A673 (cell line): Measurements from ENCODE around the gene UST. TPM values are rescaled to one million over a fixed set of nuclear protein-coding genes. Genes with fewer than 3 reads are reported as not detected.

Source experiments
- BruUV-seq: library from RNA; stranded (reverse); fragments of 400-500 nt; replicated peaks from 2 replicates; lab custom pipeline; 2021; lab: Mats Ljungman, UMichigan
- CTCF ChIA-PET: fragments of 300-600 bp; sonication (Branson Sonifier 250); formaldehyde crosslinking; loops from one replicate; lab custom pipeline; 2022; ENCODE audit warnings: antibody characterized with exemption; lab: Charles Lee
- POLR2A ChIA-PET: fragments of 300-600 bp; sonication (Branson Sonifier 250); formaldehyde crosslinking; loops from one replicate; lab custom pipeline; 2022; ENCODE audit warnings: antibody characterized with exemption; ENCODE audit not compliant: low non-redundant PET; lab: Charles Lee
- DNase-seq: peaks from one replicate; pipeline ENCODE4 v3.0.0-alpha.2; 2015; ENCODE audit warnings: low spot score
- H3K27ac ChIP-seq: fragments of 200-600 bp; sonication (generic); 2 replicates; pipeline ENCODE4 v1.5.1; 2016; ENCODE audit warnings: mixed run types, low read depth, mild to moderate bottlenecking, mixed read lengths, antibody characterized with exemption, low read length; ENCODE audit not compliant: poor library complexity, severe bottlenecking
- H3K27me3 ChIP-seq: fragments of 200-600 bp; sonication (generic); replicated peaks from 2 replicates; pipeline ENCODE4 v1.6.1; 2017; ENCODE audit warnings: mixed run types, low read depth, mild to moderate bottlenecking, mixed read lengths, antibody characterized with exemption, low read length; ENCODE audit not compliant: insufficient read depth, poor library complexity
- H3K36me3 ChIP-seq: fragments of 200-600 bp; sonication (generic); 2 replicates; pipeline ENCODE4 v1.6.1; 2016; ENCODE audit warnings: mixed run types, mild to moderate bottlenecking, mixed read lengths, antibody characterized with exemption, low read length; ENCODE audit not compliant: insufficient read depth, poor library complexity, severe bottlenecking
- H3K4me1 ChIP-seq: fragments of 200-600 bp; sonication (generic); 2 replicates; pipeline ENCODE4 v1.6.1; 2017; ENCODE audit warnings: mixed run types, mild to moderate bottlenecking, mixed read lengths, antibody characterized with exemption, low read length; ENCODE audit not compliant: insufficient read depth, poor library complexity, severe bottlenecking
- H3K4me3 ChIP-seq: fragments of 200-600 bp; sonication (generic); 2 replicates; pipeline ENCODE4 v1.5.1; 2016; ENCODE audit warnings: low read depth, mixed run types, mild to moderate bottlenecking, mixed read lengths, low read length; ENCODE audit not compliant: poor library complexity, severe bottlenecking
- H3K9me3 ChIP-seq: fragments of 200-600 bp; sonication (generic); 2 replicates; pipeline ENCODE4 v1.6.1; 2016; ENCODE audit warnings: mixed run types, low read depth, mild to moderate bottlenecking, mixed read lengths, antibody characterized with exemption, low read length; ENCODE audit not compliant: poor library complexity, severe bottlenecking
- CTCF ChIP-seq: fragments of 300-800, 200-600 bp; sonication (generic); conservative IDR thresholded peaks from 2 replicates; pipeline ENCODE4 v1.5.1; 2017; ENCODE audit warnings: low read depth, mild to moderate bottlenecking, antibody characterized with exemption, low read length, moderate library complexity, mixed read lengths
- EZH2 ChIP-seq: fragments of 200-600 bp; sonication (generic); IDR thresholded peaks from 2 replicates; pipeline ENCODE4 v1.6.1; 2017; ENCODE audit warnings: borderline replicate concordance, low read depth, mild to moderate bottlenecking, mixed read lengths, antibody characterized with exemption, low read length; ENCODE audit not compliant: poor library complexity, severe bottlenecking
- intact Hi-C: fragments of 100-400 bp; cut with micrococcal nuclease; formaldehyde crosslinking; loops from one replicate; pipeline ENCODE4 v1.10.0; 2022; ENCODE audit not compliant: unreplicated experiment
- total RNA-seq: library from RNA; stranded (reverse); gene quantifications from 2 replicates; pipeline ENCODE4 v1.2.3, GENCODE V29; 2021

The UST gene
- total RNA-seq, 1 experiment from 2014 or later: 1.5 TPM

- no peak for TF ChIP-seq CTCF
- TF ChIP-seq EZH2: no peak
- no peak overlapping the region for H3K27ac ChIP-seq
- DNase-seq: no peak
- intact Hi-C loops: no loop called here
- BruUV-seq: no TSS peak
- H3K27me3 ChIP-seq: no peaks in the 10 kb centered on the region
- no peaks in the 10 kb centered on the region for H3K9me3 ChIP-seq
- no peaks in the 10 kb centered on the region for H3K36me3 ChIP-seq
- CTCF ChIA-PET: no interaction called here
- no peak overlapping the region for H3K4me3 ChIP-seq
- POLR2A ChIA-PET: no interaction called here
- H3K4me1 ChIP-seq: no peaks in the 10 kb centered on the region
Observed at GRCh38 chr6:149020319-149020718, 273.5 kb downstream of the UST start.

GRCh38 chr6:149024361-149024760 is 277.5 kb downstream of the UST start:
- DNase-seq: no peak
- peaks cover 4% of the 10 kb centered on the region for H3K9me3 ChIP-seq
- no peak overlapping the region for H3K4me3 ChIP-seq
- BruUV-seq: no TSS peak
- H3K27ac ChIP-seq: no peak overlapping the region
- no peaks in the 10 kb centered on the region for H3K4me1 ChIP-seq
- ChIA-PET CTCF (no interaction called here), POLR2A (no interaction called here)
- intact Hi-C loops: no loop called here
- H3K27me3 ChIP-seq: no peaks in the 10 kb centered on the region
- TF ChIP-seq CTCF (no peak), EZH2 (no peak)
- no peaks in the 10 kb centered on the region for H3K36me3 ChIP-seq

GRCh38 chr6:149025061-149025460 is 278.2 kb downstream of the UST start:
- no peak for TF ChIP-seq EZH2
- Histone ChIP-seq H3K4me3 (no peak overlapping the region), H3K27ac (no peak overlapping the region), H3K36me3 (no peaks in the 10 kb centered on the region), H3K4me1 (no peaks in the 10 kb centered on the region), H3K9me3 (peaks cover 4% of the 10 kb centered on the region), H3K27me3 (no peaks in the 10 kb centered on the region)
- ChIA-PET CTCF (no interaction called here), POLR2A (no interaction called here)
- no TSS peak for BruUV-seq
- intact Hi-C loops: no loop called here
- DNase-seq: no peak

GRCh38 chr6:149026530-149026942 is 279.7 kb downstream of the UST start:
- ChIA-PET CTCF (no interaction called here), POLR2A (no interaction called here)
- H3K27ac ChIP-seq: no peak overlapping the region
- H3K4me1 ChIP-seq: no peaks in the 10 kb centered on the region
- BruUV-seq: no TSS peak
- H3K36me3 ChIP-seq: no peaks in the 10 kb centered on the region
- peak; percentile 71 for DNase-seq
- no peak overlapping the region for H3K4me3 ChIP-seq
- H3K27me3 ChIP-seq: no peaks in the 10 kb centered on the region
- TF ChIP-seq CTCF (peak; percentile 67), EZH2 (no peak)
- H3K9me3 ChIP-seq: peaks cover 4% of the 10 kb centered on the region
- intact Hi-C loops: loop anchor here (1.0 kb wide), 1 partner anchor 448 kb away; no protein-coding TSS in a partner anchor
